K562 (cell line): Measurements from ENCODE around the gene NEURL2. TPM values are rescaled to one million over a fixed set of nuclear protein-coding genes. Genes with fewer than 3 reads are reported as not detected.

Experiments used
- BHLHE40 ChIP-seq: IDR thresholded peaks from 2 replicates; pipeline ENCODE4 v1.6.1; 2011; ENCODE audit warnings: low read length, improper control_type of control experiment
- CBX5 ChIP-seq: IDR thresholded peaks from 2 replicates; pipeline ENCODE4 v1.6.1; 2014; ENCODE audit warnings: low read depth, borderline replicate concordance
- ETS1 ChIP-seq: conservative IDR thresholded peaks from 2 replicates; pipeline ENCODE4 v1.6.1; 2011; ENCODE audit warnings: low read depth, mild to moderate bottlenecking, low read length; ENCODE audit not compliant: control insufficient read depth
- HIVEP1 ChIP-seq: fragments of 250-450 bp; sonication (Bioruptor Pico); IDR thresholded peaks from 2 replicates; pipeline ENCODE4 v1.4.0; 2020; ENCODE audit warnings: mild to moderate bottlenecking
- KLF16 ChIP-seq: IDR thresholded peaks from 2 replicates; pipeline ENCODE4 v1.6.1; 2016; ENCODE audit warnings: antibody characterized with exemption
- MAZ ChIP-seq, 2 experiments: fragments of 450-650 bp in 1 of 2; sonication (generic) in 1 of 2; formaldehyde crosslinking; IDR thresholded peaks in 1 of 2; conservative IDR thresholded peaks in 1 of 2; 2 replicates each; pipeline versions ENCODE4 v1.4.0 to v1.5.0; 2020; ENCODE audit warnings: mild to moderate bottlenecking in 1 of 2, missing genetic modification reagents in 1 of 2
- NCOA6 ChIP-seq: fragments of 450-650 bp; IDR thresholded peaks from 2 replicates; pipeline ENCODE4 v1.6.1; 2017; ENCODE audit warnings: mild to moderate bottlenecking
- PTBP1 ChIP-seq: fragments of 200-400 bp; formaldehyde crosslinking; IDR thresholded peaks from 2 replicates; pipeline ENCODE4 v1.6.1; 2017; ENCODE audit warnings: low read depth, low read length
- RFX1 ChIP-seq: fragments of 450-650 bp; IDR thresholded peaks from 2 replicates; pipeline ENCODE4 v1.6.1; 2016; ENCODE audit warnings: mild to moderate bottlenecking, moderate library complexity
- SLC30A9 ChIP-seq: fragments of 250-450 bp; sonication (Bioruptor Pico); IDR thresholded peaks from 2 replicates; pipeline ENCODE4 v1.8.0; 2022; ENCODE audit warnings: mild to moderate bottlenecking, moderate library complexity
- SMC3 ChIP-seq: conservative IDR thresholded peaks from 2 replicates; pipeline ENCODE4 v1.6.1; 2011; ENCODE audit warnings: low read depth, low read length, improper control_type of control experiment; ENCODE audit not compliant: insufficient read depth
- SP2 ChIP-seq: IDR thresholded peaks from 2 replicates; pipeline ENCODE4 v1.6.1; 2011; ENCODE audit warnings: mild to moderate bottlenecking, low read depth, low read length, moderate library complexity; ENCODE audit not compliant: poor library complexity, severe bottlenecking; ENCODE audit errors: extremely low read depth
- THRB ChIP-seq: fragments of 450-650 bp; formaldehyde crosslinking; conservative IDR thresholded peaks from 2 replicates; pipeline ENCODE4 v1.4.0; 2022; ENCODE audit warnings: mild to moderate bottlenecking, missing genetic modification characterization
- ZBTB33 ChIP-seq: sonication (generic); formaldehyde crosslinking; IDR thresholded peaks from 2 replicates; pipeline ENCODE4 v1.8.1; 2023; ENCODE audit warnings: mild to moderate bottlenecking, missing genetic modification reagents
- ZNF24 ChIP-seq: fragments of 450-650 bp; IDR thresholded peaks from 2 replicates; pipeline ENCODE4 v1.6.1; 2016
- ZNF274 ChIP-seq: IDR thresholded peaks from 2 replicates; pipeline ENCODE4 v1.6.1; 2011; ENCODE audit warnings: low read depth, mild to moderate bottlenecking, low read length, moderate library complexity, borderline replicate concordance
- ZNF583 ChIP-seq: fragments of 250-450 bp; sonication (Bioruptor Pico); IDR thresholded peaks from 2 replicates; pipeline ENCODE4 v1.4.0; 2020
- polyA plus RNA-seq, 8 experiments: library from polyadenylated mRNA; depleted of rRNA in 4 of 8; stranded (reverse) in 5 of 8; unstranded in 3 of 8; fragments of >200 nt; fragmentation: Nextera tagmentation in 2 of 8; fragmentation: Illumina TruSeq in 1 of 8; extraction: Ambion mirVana in 2 of 8; extraction: Trizol in 1 of 8; gene quantifications; 2 replicates each; pipeline versions ENCODE4 v1.2.1 to v1.2.3, GENCODE V29; 2011 to 2014; ENCODE audit warnings: inconsistent platforms in 1 of 8, missing spikeins in 1 of 8
- total RNA-seq, 7 experiments: library from RNA; depleted of rRNA in 6 of 7; stranded (reverse); fragments of >200 nt in 6 of 7; fragmentation: Illumina TruSeq in 2 of 7; extraction: Trizol in 2 of 7; gene quantifications; 2 replicates each; pipeline versions ENCODE4 v1.2.1 to v1.2.3, GENCODE V29; 2011 to 2021; ENCODE audit warnings: low replicate concordance in 1 of 7
- TF ChIP-seq, protein P1 (sequence below), 3 experiments: fragments of 200-800 bp in 1 of 3; fragments of 250-450 bp in 1 of 3; fragments of 450-650 bp in 1 of 3; sonication (Bioruptor Pico) in 1 of 3; sonication (Bioruptor generic) in 1 of 3; formaldehyde crosslinking in 1 of 3; IDR thresholded peaks; 2 replicates each; pipeline versions ENCODE4 v1.6.1 to v1.8.0; 2016 to 2022; ENCODE audit warnings: mild to moderate bottlenecking in 2 of 3, missing genetic modification characterization in 2 of 3, missing compliant biosample characterization in 1 of 3, moderate library complexity in 1 of 3

The NEURL2 gene
- total and polyA plus RNA-seq, 9 of the 15 experiments (the other 6 are each of a cell fraction or from before 2014, with no cell fraction given) = 0.22 to 1.9 (median 0.50) TPM; not detected in 1

- TF ChIP-seq, protein P1, sequence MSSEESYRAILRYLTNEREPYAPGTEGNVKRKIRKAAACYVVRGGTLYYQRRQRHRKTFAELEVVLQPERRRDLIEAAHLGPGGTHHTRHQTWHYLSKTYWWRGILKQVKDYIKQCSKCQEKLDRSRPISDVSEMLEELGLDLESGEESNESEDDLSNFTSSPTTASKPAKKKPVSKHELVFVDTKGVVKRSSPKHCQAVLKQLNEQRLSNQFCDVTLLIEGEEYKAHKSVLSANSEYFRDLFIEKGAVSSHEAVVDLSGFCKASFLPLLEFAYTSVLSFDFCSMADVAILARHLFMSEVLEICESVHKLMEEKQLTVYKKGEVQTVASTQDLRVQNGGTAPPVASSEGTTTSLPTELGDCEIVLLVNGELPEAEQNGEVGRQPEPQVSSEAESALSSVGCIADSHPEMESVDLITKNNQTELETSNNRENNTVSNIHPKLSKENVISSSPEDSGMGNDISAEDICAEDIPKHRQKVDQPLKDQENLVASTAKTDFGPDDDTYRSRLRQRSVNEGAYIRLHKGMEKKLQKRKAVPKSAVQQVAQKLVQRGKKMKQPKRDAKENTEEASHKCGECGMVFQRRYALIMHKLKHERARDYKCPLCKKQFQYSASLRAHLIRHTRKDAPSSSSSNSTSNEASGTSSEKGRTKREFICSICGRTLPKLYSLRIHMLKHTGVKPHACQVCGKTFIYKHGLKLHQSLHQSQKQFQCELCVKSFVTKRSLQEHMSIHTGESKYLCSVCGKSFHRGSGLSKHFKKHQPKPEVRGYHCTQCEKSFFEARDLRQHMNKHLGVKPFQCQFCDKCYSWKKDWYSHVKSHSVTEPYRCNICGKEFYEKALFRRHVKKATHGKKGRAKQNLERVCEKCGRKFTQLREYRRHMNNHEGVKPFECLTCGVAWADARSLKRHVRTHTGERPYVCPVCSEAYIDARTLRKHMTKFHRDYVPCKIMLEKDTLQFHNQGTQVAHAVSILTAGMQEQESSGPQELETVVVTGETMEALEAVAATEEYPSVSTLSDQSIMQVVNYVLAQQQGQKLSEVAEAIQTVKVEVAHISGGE (CRISPR knock-in tag; IDR thresholded peaks at IDR 0.05) = no peak
- TF ChIP-seq ZNF24 (no peak), KLF16 (0 out of 2 replicates have a peak, but pooled peaks have one; percentile 16), ZBTB33 (CRISPR knock-in tag) (no peak), ETS1 (no peak), SP2 (no peak), HIVEP1 (no peak), RFX1 (no peak), SLC30A9 (no peak), BHLHE40 (no peak), CBX5 (no peak), PTBP1 (no peak), NCOA6 (no peak), MAZ (CRISPR knock-in tag; conservative IDR thresholded peaks at IDR 0.05 in 1 of 2, IDR thresholded peaks at IDR 0.05 in 1 of 2) (peak in 1 of 2 experiments; percentile 6; a peak in 1 of 4 replicates), THRB (CRISPR knock-in tag) (0 out of 2 replicates have a peak, but pooled peaks have one; percentile 4), ZNF583 (no peak), ZNF274 (no peak), SMC3 (0 out of 2 replicates have a peak, but pooled peaks have one; percentile 18)
Measured at GRCh38 chr20:45933266-45934045, 42.4 kb upstream of the NEURL2 start (continued).
